ENCODE data around the gene MACROD2. TPM values are rescaled to one million over a fixed set of nuclear protein-coding genes. Genes with fewer than 3 reads are reported as not detected.

Gene MACROD2
- total and polyA plus RNA-seq, 2 of the 4 experiments (the other 2 are of a cell fraction): not detected

DNA sequence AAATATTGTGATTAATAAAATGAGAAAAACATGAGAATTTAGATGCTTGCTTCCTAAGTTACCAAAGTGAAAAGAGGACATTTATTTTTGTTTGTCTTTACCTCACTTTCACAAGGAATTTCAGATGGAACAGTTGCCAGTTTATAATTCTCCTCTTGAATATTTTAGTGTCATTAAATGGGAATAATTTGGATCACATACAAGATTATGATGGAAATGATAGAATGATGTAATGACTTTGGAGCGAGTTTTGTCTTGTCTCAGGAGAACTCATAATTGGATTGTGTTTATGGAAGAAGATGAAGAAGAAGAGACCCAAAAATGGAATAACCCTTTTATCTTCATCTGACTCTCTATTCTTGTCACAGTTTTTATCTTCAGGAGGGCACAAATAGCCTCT is 515.0 kb downstream of the MACROD2 start:
- WGBS, 2 experiments (ENCODE audit: extremely low coverage in 2 of 2, insufficient read length in 1 of 2): no CpG with 5 or more reads among the region's 1 CpG
- no TSS peak for BruUV-seq (replicated peaks)
- POLR2A ChIA-PET (ENCODE audit: unreplicated experiment): no interaction called here
- no peak overlapping the region for H3K18ac ChIP-seq (ENCODE audit: low read depth, low read length)
- no peak overlapping the region for H3K4me3 ChIP-seq (ENCODE audit: insufficient read depth, low read depth, low read length)
- no peak overlapping the region for H2AK5ac ChIP-seq (ENCODE audit: low read depth, low read length)
- H2BK120ac ChIP-seq (ENCODE audit: low read depth, low read length): no peak overlapping the region
- intact Hi-C loops (cut with micrococcal nuclease) (no loop called here), in situ Hi-C loops (cut with MboI; ENCODE audit: low sequenced_read_pairs) (no loop called here), dilution Hi-C loops (cut with HindIII; ENCODE audit: low sequenced_read_pairs, unreplicated experiment) (no loop called here)
- no peak overlapping the region for H3K56ac ChIP-seq (ENCODE audit: extremely low read depth, insufficient read depth, low read length)
- TF ChIP-seq FOS (IDR thresholded peaks at IDR 0.05; ENCODE audit: low read depth, low read length) (no peak), MAFK (IDR thresholded peaks at IDR 0.05; ENCODE audit: low read depth, low read length) (no peak)
- no peak overlapping the region for H3K9ac ChIP-seq (ENCODE audit: low read depth, low read length)
- no peak overlapping the region for H4K8ac ChIP-seq (ENCODE audit: low read depth in 2 of 2, low read length in 2 of 2)
- H3K4me1 ChIP-seq (ENCODE audit: control insufficient read depth, insufficient read depth, low read length): no peaks in the 10 kb centered on the region
- no peak overlapping the region for H2BK20ac ChIP-seq (ENCODE audit: low read depth, low read length)
- H2BK15ac ChIP-seq (ENCODE audit: low read depth, low read length): no peak overlapping the region
- H3K9me1 ChIP-seq (ENCODE audit: insufficient read depth, low read length): no peaks in the 10 kb centered on the region
- ATAC-seq (ENCODE audit: low read depth): no peak
- H2BK5ac ChIP-seq (ENCODE audit: low read depth, low read length, poor library complexity, severe bottlenecking): no peak overlapping the region
- H4K20me1 ChIP-seq (ENCODE audit: insufficient read depth, low read length): no peaks in the 10 kb centered on the region
- no peaks in the 10 kb centered on the region for H3K9me3 ChIP-seq (ENCODE audit: control insufficient read depth, insufficient read depth, low read length)
- no peak for DNase-seq
- H3K27ac ChIP-seq (ENCODE audit: insufficient read depth, low read length): no peak overlapping the region
- H2AFZ ChIP-seq (replicated peaks; ENCODE audit: low read length, poor library complexity): no peak overlapping the region
- H4K5ac ChIP-seq (ENCODE audit: low read depth, low read length): no peak overlapping the region
- H3K14ac ChIP-seq (replicated peaks; ENCODE audit: low read depth, low read length): no peak overlapping the region
- H2AK9ac ChIP-seq (replicated peaks; ENCODE audit: low read depth, low read length, poor library complexity): no peak overlapping the region
- H4K91ac ChIP-seq (ENCODE audit: insufficient read depth, low read depth, low read length): no peak overlapping the region
- H3K23ac ChIP-seq (ENCODE audit: low read depth, low read length): no peak overlapping the region
- no peaks in the 10 kb centered on the region for H3K79me1 ChIP-seq (ENCODE audit: low read depth in 1 of 2, low read length in 2 of 2)
- CTCF ChIA-PET: interaction anchor here (0.8 kb wide), 1 partner anchor 15 kb away, joined by 3 read pairs; no protein-coding TSS in a partner anchor
- H3K4ac ChIP-seq (ENCODE audit: low read depth, low read length): no peak overlapping the region
- no peaks in the 10 kb centered on the region for H3K36me3 ChIP-seq (ENCODE audit: control insufficient read depth, insufficient read depth, low read length)
- no peak overlapping the region for H3K4me2 ChIP-seq (ENCODE audit: low read depth, low read length)
- H3K27me3 ChIP-seq (ENCODE audit: control insufficient read depth, insufficient read depth, low read length): no peaks in the 10 kb centered on the region

Measured in IMR-90 (cell line).